Activated CD8-positive, alpha-beta memory T cell treated with anti-CD3 and anti-CD28 coated beads for 24 hours (primary cell): ENCODE data around the gene ENPP6.
"Not testable (repeated sequence)": the region's sequence is repeated elsewhere in the genome, so short reads cannot be mapped to it uniquely, and the experiment has no call there.

Experiments used
- DNase-seq: peaks from one replicate; pipeline ENCODE4 v3.0.0-alpha.2; 2020

Gene ENPP6

DNA sequence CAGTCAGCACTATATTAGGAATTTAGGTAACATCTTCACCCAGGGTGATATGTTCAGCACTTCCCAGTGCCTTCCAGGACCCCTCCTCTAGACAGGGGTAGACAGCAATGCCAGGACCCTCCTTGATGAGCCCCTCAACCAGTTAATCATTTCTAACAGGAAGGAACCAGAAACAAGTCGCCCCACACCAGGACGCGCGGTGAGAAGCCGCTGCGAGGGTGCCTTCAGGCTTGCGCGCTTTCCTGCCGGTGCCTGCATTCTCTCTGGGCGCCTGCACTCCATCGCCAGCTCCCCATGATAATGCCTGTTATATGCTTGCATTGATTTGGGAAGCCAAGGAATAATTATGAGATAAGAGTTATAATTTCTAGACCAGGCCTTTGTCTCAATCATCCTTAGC is 116.0 kb downstream of the ENPP6 start:
- no peak for DNase-seq

DNA sequence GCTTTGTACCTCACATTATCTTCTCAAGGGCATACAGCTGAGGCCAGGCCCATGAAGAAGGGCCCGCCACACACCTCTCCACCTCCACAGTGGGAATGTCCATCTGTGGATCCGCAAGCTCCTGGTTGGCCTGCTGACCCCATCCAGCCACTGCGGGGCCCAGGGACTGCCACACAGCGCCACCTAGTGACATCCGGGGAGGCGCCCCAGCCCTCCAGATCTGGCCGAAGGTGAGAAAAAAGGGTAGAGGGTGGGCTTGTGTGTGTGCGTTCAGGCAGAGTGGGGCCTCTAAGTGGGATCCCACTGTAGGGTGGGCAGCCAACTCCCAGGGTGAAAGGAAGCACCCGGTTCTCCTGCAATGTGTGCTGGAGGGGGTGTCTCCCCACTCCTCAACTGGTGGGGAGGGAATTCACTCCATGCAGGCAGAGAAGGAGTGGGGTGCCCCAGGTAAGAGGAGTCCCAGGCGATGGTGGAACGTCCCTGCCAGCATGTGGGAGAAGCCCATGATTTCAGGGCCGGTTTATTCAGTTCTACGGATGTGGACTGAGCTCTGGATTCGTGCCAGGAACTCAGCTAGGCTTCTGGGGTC is 117.3 kb downstream of the ENPP6 start:
- peak; percentile 77 for DNase-seq

DNA sequence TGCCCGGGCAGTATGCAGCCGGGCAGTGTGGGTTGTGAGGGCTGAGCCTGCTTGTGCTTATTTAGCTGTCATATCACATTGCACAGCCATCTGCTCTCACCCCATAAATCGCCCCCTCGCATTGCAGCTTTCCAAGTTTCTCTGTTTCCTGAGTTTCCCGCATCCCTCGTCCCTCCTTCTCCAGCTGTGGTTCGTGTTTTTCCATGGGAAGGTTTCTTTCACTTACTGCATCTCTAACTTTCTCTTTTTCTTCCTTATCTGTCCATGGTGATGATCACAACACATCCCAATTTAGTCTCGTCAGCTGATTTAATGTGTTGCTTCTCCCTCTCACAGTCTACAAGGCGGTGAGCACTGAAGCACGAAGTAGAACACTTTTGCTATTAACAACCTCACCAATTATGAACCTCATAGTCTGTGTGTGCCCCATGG is 118.1 kb downstream of the ENPP6 start:
- no peak for DNase-seq

DNA sequence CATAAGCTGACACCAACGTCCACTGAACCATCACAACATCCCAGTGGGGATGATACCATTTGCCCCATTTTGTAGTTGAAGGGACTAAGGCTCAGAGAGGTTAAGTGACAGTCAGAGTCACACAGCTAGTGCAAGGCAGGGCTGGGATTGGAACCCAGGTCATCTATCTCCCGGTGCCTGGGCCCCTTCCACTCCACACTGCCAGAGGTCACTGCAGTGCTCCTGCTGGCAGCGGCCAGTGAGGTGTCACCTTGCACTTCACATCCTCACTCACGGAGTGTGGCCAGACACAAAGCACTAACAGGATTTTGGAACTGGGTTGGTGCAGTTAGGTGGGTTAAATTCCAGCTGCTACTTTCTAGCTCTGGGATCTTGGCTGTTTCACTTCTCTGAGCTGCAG is 118.7 kb downstream of the ENPP6 start:
- DNase-seq: no peak

DNA sequence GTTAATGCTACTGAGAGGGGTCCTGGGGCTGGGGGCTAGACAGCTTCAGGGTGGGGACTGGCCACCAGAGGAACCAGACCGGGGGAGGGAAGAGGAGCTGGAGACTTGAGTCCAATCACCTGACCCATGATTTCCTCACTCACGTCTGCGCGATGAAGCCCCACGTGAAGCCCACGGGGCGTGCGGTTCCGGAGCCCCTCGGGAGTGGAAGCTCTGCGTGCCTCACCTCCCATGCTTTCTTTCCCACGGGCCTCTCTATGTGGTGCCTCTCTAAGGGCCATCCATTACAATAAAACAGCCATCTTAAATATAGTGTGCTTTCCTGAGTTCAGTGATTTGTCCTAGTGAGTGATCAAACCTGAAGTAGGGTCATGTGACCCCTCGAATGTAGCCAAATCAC is 119.9 kb downstream of the ENPP6 start:
- no peak for DNase-seq

DNA sequence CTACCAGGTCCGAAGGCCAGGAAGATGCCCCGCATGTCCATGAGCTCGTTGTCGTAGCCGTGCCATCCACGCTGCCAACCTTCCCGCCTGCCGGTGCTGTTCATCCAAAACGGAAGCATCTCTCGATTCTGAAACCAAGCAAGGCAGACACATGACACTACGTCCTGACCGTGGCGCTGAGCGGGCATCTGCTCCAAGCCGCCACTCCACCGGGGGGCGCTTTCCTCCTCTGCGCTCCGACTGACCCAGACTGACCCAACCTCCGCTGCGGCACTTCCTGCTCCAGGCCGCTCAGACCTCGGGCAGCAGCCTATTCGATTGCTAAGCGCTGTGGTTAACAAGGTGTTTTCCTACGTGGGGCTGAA is 120.5 kb downstream of the ENPP6 start:
- peak; percentile 59 for DNase-seq

DNA sequence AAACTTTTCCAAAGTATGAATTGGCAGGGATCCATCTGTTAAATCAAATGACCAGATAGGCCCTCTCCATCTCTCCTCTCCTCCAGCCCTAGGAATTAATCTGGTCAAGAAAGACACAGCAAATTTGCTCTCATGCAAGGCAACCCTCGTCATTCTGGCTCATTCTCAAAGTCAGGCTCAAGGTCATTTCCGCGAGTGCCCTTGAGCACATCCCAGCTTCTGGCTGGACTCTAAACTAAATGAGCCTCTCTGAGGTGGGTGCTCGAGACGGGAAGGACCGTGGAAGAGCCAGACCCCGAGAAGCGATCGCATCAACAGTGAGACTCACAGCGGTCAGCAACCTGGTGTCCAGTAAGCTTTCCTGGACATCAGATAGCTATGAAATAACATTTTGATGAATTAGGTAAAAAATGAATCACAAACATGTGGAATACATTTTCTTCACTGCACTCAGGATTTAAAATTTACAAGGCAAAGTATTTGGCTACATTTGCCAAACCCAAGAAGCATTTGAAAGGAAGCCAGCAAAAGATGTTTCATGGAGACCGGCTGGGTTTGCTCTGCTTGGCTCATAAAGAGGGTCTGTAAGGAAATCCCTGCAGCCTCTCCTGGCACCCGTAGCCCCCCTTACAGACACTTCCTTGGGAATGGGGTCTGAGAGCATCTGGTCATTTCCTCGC is 121.0 kb downstream of the ENPP6 start:
- no peak for DNase-seq

DNA sequence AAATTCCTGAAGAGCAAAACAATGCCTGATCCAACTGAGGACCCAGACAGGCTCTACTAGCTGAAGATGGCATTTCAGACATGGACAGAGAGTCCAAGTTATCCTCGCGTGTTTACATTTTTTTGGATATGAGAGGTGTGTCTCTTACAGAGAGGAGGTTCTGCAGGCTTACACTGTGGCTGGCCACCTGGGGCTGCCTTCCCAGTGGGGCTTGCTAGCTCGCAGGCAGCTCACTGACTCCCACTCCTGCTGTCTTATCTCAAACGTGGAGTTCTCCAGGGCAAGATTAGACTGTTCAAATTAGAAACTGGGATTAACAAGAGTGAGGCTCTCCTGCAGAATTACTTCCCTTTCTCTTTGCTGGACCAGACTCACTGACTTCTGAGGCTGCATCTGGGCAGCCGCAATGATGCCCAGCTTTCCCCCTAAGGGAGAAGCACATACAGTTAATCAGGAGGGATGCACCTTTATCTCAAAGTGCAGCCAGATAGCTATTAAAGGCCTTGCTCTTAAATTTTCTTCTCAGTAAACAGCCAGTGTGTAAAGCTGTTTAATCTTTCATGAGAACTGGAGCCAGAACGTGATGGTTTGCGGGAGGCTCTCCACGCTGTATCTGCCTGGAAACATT is 123.0 kb downstream of the ENPP6 start:
- DNase-seq: no peak

DNA sequence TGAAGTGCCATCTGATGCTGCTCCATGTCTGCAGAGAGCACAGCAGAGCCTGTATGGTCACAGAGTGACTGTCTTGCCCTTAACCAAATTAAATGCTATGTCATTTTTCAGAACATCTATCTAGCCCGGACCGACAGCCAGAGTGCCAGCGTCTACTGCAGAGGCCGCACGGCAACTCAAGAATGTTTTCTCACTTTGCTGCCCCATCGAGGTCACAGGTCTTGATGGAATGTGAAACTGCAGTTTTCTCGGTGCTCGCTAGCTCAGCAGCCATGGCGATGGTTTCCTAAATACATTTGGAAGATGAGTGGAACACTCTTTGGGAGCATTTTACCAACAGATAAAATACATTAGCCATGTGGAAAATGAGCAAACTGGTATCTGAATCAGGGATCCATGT is 125.7 kb downstream of the ENPP6 start:
- no peak for DNase-seq

DNA sequence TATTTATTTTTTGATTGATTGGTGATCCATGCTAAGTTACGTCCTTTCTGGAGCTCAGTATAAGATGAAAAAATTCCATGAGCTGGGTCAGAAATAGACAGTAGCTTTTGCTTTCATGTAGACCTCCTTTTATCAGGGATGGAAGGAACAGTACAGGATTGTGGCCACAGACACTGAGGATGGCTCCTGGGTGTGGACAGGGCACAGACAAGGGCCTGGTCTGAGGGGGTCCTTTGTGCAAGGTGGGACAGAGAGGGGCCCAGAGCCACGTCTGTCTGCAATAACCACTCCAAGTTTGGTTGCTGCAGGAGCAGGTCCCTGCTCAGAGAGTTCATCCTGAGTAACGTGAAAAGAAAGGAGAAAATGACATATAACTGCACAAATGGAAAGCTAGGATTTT is 127.1 kb downstream of the ENPP6 start:
- DNase-seq: no peak

DNA sequence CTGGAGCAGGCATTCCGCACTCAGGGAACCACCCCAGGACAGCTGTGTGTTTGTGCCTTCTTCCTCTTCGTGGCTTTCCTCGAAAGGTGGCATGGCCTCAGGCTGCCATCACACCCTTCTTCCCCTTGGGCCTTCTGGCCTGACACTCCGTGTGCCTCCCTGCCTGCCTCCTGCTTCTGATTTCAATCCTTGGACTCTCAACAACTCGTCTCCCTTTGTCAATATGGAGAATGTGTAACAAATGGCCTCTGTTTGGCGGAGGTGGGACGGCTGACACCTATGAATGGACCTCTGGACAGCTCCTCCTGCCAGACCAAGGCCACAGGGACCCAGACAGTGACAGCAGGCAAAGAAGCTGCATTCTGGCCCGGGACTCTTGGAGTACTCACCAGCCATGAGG is 137.0 kb downstream of the ENPP6 start:
- DNase-seq: no peak

DNA sequence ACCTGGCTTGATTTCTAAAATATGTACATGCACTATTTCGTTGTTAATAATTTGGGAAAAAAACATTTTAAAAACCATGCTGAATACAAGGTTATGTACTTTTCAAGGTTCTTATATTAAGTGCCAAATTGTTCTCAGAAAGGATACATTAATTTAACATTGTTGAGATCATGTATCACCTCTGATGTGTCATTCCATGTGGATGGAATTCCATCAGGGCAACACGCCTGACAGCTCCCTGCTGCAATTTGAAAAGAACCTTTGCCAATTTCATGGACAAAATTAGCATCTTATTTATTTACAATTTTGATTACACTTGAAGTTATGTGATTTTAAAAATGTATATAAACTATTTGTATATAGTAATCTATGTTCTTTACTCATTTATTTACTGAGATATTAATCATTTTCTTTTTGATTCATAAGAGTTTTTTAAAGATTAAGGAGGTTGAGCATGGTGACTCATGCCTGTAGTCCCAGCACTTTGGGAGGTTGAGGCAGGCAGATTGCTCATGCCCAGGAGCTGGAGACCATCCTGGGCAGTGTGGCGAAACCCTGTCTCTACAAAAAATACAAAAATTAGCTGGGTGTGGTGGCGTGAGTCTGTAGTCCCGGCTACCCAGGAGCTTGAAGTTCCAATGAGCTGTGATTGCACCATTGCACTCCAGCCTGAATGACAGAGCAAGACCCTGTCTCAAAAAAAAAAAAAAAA is 142.8 kb downstream of the ENPP6 start:
- DNase-seq: no peak

DNA sequence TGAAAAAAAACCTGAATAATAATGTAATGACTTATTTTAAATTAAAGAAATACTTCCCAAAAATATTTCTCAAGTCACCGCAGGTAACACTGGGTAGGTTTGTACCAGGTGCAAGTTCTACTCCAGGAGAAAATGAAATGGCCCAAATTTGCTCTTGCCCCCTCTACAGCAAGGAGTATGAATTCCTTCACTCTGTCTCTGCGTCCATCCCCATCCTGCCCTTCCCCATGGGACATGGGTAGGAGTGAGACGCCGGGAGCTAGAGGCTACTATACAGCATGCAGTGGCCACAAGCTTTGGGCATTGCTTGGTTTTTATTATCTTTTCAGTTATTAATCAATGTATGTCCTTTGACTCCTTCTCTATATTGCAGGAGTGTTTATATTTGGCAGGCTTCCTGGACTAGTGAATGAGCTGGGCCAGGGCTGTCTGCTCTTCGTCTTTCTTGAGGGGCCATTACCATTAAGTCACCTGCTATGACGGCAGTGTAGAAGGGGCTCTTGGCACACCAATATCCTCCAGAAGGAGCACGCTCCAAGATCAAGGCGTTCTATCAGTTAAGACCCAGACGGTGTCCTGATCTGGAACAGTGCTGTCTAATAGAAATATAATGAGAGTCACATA is 149.6 kb downstream of the ENPP6 start:
- no peak for DNase-seq

DNA sequence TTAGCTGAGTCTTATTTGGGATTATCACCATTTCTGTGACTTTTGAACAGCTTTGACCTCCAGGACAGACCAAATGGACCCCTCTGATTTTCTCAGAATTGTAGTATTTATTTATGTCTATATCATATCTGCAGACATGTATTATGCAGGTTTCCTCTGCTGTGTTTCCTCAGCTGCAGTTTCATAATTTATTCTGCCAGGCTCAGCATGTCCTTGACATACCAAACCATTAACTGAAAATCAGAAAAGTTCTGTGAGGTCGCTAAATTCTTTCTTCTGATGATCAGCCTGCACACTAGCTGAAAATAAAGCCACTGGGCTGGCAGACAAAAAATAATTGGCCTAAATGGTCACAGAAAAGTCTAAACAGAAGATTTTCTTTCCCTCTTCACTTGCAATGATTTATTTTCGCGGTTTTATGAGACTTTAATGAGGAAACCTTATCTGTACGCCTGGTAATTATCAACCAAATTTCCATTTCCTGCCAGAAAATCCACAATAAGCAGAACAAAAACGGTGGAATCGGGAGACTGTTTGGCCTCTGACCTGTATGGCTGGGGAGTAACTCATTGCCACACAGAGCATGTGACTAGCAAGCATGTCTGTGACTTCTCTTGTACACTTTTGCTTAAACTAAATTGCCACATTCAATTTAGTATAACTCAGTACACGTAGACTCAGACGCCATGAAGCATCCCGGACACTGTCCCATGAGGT is 150.9 kb downstream of the ENPP6 start:
- DNase-seq: no peak

DNA sequence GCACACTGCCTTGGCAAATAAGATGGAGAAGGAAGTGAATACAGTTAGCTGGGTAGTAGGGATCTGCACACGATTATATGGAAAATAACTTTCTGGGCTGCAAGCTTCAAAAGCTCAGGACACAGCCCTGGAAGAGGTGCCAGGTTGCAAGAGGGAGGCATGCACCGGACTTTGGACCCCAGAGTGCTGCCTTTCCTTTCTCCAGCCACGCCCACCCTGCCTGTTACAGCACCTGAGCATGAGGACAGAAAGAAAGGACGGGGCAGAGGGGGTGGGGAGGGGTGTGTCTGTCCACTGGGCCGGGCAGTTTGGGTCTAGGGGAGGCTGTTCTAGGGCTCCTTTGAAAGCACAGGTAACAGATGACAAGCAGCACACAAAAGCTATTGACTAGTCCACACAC is 152.8 kb downstream of the ENPP6 start:
- no peak for DNase-seq

DNA sequence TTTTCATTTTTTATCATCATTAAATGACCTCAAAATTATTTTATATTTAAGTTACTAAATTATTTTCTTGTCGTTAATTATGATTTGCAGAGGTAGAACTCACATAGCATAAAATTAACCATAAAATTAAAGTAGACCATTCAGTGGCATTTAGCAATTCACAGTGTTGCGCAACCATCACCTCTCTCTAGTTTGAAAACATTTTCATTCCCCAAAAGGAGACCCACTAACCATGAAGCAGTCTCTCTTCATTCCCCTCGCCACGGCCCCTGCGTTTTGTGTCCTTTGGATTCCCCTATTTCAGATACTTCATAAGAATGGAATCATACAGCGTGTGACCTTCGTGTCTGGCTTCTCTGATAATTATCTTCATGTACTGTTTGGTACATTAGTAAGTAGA is 154.9 kb downstream of the ENPP6 start:
- DNase-seq: no peak

DNA sequence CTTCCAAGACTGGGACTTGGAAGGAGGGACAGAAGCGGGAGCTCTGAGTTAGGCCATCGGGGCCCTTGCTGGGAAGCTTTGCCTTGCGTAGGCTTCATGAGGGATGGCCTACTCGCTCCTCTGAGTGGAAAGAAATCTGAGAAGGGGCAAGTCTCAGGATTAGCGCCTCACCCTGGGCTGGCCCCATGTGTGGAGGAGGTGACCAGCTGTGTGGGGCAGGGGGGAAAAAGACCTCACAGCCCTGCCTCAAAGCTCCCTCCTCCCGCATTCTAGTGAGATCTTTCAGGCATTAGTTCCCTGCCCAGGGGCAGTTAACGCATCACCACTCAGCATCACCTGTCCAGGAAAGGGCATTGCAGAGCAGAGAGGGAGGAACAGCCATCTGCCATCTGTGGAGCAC is 156.1 kb downstream of the ENPP6 start:
- DNase-seq: no peak

DNA sequence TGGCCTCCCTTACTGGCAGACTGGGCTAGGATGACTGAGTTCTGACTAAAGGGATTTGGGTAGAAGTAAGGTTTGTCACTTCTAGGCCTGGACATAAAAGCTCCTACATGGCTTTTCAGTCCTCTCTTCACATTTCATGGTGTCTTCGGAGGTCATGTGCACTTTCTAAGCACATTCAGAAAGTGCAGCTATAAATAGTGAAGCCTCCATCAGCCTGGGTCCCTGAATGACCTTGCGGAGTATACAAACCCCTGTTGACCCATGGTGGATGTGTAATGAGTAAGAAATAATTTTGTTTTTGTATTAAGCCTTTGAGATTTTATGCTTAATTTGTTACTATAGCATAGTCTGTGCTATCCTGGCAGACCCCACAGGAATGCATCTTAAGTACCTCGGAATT is 158.6 kb downstream of the ENPP6 start:
- DNase-seq: no peak

DNA sequence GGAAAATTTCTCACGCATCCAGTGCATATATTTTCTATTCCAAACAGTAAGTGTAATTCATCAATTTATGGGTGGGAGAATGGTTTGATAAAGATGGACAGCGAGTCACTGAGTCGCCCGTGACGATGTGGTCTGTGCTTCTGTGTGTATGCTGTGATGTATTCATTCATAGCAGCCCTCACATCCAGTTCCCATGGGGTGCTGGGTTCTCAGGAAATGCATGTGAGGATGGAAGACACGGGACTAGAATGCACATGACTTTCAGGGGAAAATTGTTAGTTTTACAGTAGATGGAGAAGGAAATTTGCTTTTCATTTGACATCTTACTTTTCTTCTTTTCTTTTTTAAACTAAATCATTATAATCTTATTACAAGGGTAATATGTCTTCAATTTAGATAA is 159.6 kb downstream of the ENPP6 start:
- no peak for DNase-seq

DNA sequence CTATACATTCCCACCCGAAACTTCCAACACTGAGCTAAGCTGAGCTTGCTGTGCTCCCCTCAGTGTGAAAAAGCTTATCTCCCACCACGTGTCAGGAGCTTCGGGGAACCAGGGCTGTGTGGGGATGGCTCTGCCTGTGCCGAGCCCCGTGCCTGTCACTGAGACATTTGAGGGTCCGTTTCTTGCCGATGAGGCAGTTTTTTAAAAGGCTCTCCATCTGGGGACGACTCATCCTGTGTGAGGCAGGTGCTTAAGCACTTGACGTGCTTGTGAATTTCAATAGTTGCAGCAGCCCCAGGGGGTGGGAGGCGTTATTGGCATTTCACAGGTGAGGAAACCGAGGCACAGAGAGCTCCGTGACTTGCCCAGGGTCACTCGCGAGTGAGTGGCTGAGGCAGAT is 160.8 kb downstream of the ENPP6 start:
- no peak for DNase-seq

DNA sequence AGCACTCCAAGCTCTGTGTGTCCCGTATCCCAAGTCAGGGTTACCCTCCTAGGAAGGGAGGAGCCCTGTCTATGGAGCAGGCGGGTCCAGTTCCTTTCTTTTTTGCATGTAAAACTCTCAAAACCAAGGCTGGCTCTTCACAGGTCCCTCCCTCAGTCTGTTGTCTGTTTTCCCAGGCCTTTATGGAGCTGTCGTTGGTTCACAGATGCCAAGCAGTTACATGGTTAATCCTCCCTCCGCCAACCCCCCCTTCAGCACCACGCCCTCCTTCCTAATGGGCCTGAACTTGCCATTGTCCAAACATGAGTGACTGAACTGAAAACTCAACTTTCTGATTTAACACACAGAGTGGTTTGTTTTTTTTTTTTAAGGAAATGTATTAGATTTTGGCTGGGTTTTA is 164.2 kb downstream of the ENPP6 start:
- no peak for DNase-seq

DNA sequence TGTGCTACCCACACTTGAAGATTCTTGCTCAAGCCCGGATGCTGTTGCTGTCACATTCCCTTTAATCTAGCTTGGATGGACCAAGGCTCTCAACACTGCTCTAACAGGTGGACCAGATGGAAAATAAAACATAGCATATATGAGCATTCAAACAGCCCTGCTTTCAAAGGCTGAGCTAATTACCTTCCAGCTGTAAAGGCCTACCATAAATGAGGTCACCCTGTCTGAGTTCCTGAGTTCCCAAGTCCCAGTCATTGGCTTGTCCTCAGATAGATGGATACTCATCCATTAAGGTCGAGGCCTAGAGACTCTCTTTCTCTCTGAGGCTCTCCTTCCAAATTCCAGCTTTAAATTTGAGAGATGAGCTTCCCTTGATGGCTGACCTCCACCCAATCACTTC is 165.1 kb downstream of the ENPP6 start:
- DNase-seq: no peak

DNA sequence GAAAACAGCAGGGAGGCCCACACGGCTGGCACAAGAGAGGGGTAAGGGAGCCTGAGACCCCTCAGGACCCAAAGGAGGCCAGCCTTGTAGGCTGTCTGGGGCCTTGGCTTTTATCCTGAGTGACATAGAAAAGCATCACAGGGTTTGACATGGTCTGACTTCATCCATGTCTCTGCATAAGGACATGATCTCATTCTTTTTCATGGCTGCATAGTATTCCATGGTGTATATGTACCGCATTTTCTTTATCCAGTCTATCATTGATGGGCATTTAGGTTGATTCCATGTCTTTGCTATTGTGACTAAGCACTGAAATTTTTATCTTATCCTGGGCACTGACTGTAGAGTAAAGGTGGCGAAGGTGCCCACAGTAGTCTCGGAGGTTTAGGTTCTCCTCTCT is 166.4 kb downstream of the ENPP6 start:
- DNase-seq: not testable (repeated sequence)
